ENCODE data around the gene MED13L. TPM values are rescaled to one million over a fixed set of nuclear protein-coding genes. Genes with fewer than 3 reads are reported as not detected.

The MED13L gene
- total and polyA plus RNA-seq, 2 experiments from 2014 or later: 11.7 to 88.7 TPM

DNA sequence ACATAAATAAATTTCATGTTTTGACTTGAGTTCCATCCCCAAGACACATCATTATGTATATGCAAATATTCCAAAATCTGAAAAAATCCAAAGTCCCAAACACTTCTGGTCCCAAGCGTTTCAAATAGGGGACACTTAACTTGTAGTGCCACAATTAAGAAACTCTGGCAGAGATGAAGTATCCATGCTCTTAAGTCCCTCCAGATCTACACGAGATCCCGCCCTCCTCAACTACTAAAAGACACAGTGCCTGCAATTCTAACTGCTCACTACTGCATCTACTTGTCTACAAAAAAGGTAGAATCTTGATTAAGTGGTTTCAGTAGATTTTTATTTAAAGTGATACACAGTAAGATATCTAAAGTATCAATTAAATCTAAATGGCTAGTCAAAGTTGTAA lies 97.0 kb downstream of the MED13L start:
- Histone ChIP-seq H3K4me1 (ENCODE audit: insufficient read depth) (peaks cover 27% of the 10 kb centered on the region), H3K79me2 (ENCODE audit: insufficient read depth) (peaks cover 100% of the 10 kb centered on the region), H3K4me3 (no peak overlapping the region), H3K9me3 (ENCODE audit: low read depth) (no peaks in the 10 kb centered on the region), H3K27me3 (replicated peaks; ENCODE audit: insufficient read depth) (no peaks in the 10 kb centered on the region), H3K4me2 (ENCODE audit: unreplicated experiment) (no peak overlapping the region), H3K9ac (no peak overlapping the region), H3K27ac (no peak overlapping the region), H2AFZ (no peak overlapping the region), H3K9me2 (ENCODE audit: insufficient read depth) (no peaks in the 10 kb centered on the region), H3F3A (ENCODE audit: insufficient read depth) (peaks cover 12% of the 10 kb centered on the region; the same call in 1 of the 2 replicates), H4K20me1 (ENCODE audit: insufficient read depth) (peaks cover 45% of the 10 kb centered on the region), H3K36me3 (ENCODE audit: low read depth) (no peaks in the 10 kb centered on the region)
- in situ Hi-C loops (cut with MboI): no loop called here
- 84 to 89% methylated on average over 3 of the region's 3 CpGs for WGBS, 2 experiments (ENCODE audit: low coverage in 1 of 2, low lambda C conversion rate in 2 of 2, missing lambda C conversion rate in 2 of 2)
- DNase-seq: no peak
- TF ChIP-seq EZH2phosphoT487 (IDR thresholded peaks at IDR 0.05; ENCODE audit: insufficient read depth, low read depth) (no peak), EZH2 (IDR thresholded peaks at IDR 0.05; ENCODE audit: insufficient read depth, poor library complexity, severe bottlenecking) (no peak)

DNA sequence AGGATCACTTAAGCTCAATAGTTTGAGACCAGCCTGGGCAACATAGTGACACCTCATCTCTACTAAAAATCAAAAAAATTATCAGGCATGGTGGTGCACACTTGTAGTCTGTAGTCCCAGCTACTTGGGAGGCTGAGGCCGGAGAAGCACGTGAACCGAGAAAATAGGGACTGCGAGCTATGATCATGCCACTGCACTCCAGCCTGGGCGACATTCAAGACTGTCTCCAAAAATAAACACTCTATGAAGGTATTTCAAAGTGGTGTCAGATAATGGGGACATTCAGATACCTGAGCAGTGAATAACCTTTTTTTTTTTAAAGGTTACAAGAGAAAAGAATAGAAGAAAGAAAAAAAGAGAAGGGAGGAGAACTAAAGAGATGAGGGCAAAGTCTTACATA lies 98.1 kb downstream of the MED13L start:
- Histone ChIP-seq H3K27me3 (replicated peaks; ENCODE audit: insufficient read depth) (no peaks in the 10 kb centered on the region), H3K4me1 (ENCODE audit: insufficient read depth) (peaks cover 17% of the 10 kb centered on the region), H3K9ac (no peak overlapping the region), H3K27ac (no peak overlapping the region), H3K9me3 (ENCODE audit: low read depth) (no peaks in the 10 kb centered on the region), H3K79me2 (ENCODE audit: insufficient read depth) (peaks cover 100% of the 10 kb centered on the region), H3K9me2 (ENCODE audit: insufficient read depth) (no peaks in the 10 kb centered on the region), H4K20me1 (ENCODE audit: insufficient read depth) (peaks cover 54% of the 10 kb centered on the region), H3K36me3 (ENCODE audit: low read depth) (no peaks in the 10 kb centered on the region), H2AFZ (no peak overlapping the region), H3K4me3 (no peak overlapping the region), H3K4me2 (ENCODE audit: unreplicated experiment) (no peak overlapping the region), H3F3A (ENCODE audit: insufficient read depth) (peaks cover 6% of the 10 kb centered on the region; the same call in 1 of the 2 replicates)
- 91 to 96% methylated on average over 5 of the region's 5 CpGs for WGBS, 2 experiments (ENCODE audit: low coverage in 1 of 2, low lambda C conversion rate in 2 of 2, missing lambda C conversion rate in 2 of 2)
- TF ChIP-seq EZH2phosphoT487 (IDR thresholded peaks at IDR 0.05; ENCODE audit: insufficient read depth, low read depth) (no peak), EZH2 (IDR thresholded peaks at IDR 0.05; ENCODE audit: insufficient read depth, poor library complexity, severe bottlenecking) (no peak)
- in situ Hi-C loops (cut with MboI): no loop called here
- DNase-seq: no peak

DNA sequence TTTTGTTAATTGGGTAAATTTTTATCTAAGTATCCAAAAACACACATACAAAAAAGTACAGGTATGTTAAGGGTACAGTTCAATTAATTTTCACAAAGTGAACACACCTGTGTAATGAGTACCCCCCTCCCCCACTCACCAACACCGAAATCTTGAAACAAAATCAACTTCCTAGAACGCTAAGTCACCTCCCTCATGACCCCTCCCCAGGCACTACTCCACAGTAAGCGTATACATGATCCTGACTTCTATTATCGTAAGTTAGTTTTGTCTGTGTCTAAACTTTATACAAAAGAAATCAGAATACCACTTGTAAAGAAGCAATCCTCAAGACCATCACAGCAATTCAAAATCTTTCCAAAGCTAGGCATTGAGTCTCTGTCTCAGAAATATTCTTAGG lies 100.5 kb downstream of the MED13L start:
- peaks cover 44% of the 10 kb centered on the region for H4K20me1 ChIP-seq (ENCODE audit: insufficient read depth)
- WGBS, 2 experiments (ENCODE audit: low coverage in 1 of 2, low lambda C conversion rate in 2 of 2, missing lambda C conversion rate in 2 of 2): 97 to 98% methylated on average over 4 of the region's 4 CpGs
- H2AFZ ChIP-seq: no peak overlapping the region
- H3F3A ChIP-seq (ENCODE audit: insufficient read depth): no peaks in the 10 kb centered on the region
- no peak overlapping the region for H3K9ac ChIP-seq
- no peaks in the 10 kb centered on the region for H3K9me2 ChIP-seq (ENCODE audit: insufficient read depth)
- TF ChIP-seq EZH2 (IDR thresholded peaks at IDR 0.05; ENCODE audit: insufficient read depth, poor library complexity, severe bottlenecking) (no peak), EZH2phosphoT487 (IDR thresholded peaks at IDR 0.05; ENCODE audit: insufficient read depth, low read depth) (no peak)
- peaks cover 100% of the 10 kb centered on the region for H3K79me2 ChIP-seq (ENCODE audit: insufficient read depth)
- peaks cover 4% of the 10 kb centered on the region for H3K4me1 ChIP-seq (ENCODE audit: insufficient read depth)
- H3K4me3 ChIP-seq: no peak overlapping the region
- DNase-seq: no peak
- H3K27me3 ChIP-seq (replicated peaks; ENCODE audit: insufficient read depth): no peaks in the 10 kb centered on the region
- no peaks in the 10 kb centered on the region for H3K36me3 ChIP-seq (ENCODE audit: low read depth)
- H3K9me3 ChIP-seq (ENCODE audit: low read depth): no peaks in the 10 kb centered on the region
- H3K4me2 ChIP-seq (ENCODE audit: unreplicated experiment): no peak overlapping the region
- H3K27ac ChIP-seq: no peak overlapping the region
- in situ Hi-C loops (cut with MboI): no loop called here

DNA sequence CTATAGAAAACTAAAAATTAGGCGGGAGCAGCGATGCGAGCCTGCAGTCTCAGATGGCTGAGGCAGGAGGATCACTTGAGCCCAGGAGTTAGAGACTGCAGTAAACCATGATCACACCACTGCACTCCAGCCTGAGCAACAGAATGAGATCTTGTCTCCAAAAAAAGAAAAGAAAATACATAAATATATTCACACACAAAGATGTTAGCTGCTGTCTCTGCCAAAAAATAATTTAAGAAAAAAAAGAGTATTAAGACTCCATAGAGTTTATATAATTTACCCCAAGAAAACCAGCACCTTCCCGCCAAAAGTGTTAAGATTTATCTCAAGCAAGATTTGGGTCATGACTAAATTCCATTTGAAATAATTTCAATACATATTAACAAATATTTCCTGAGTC lies 102.6 kb downstream of the MED13L start:
- Histone ChIP-seq H3K27ac (no peak overlapping the region), H3K79me2 (ENCODE audit: insufficient read depth) (peaks cover 100% of the 10 kb centered on the region), H3K9me2 (ENCODE audit: insufficient read depth) (no peaks in the 10 kb centered on the region), H3K4me1 (ENCODE audit: insufficient read depth) (peaks cover 16% of the 10 kb centered on the region), H3K4me2 (ENCODE audit: unreplicated experiment) (no peak overlapping the region), H3K27me3 (replicated peaks; ENCODE audit: insufficient read depth) (no peaks in the 10 kb centered on the region), H3K36me3 (ENCODE audit: low read depth) (no peaks in the 10 kb centered on the region), H3F3A (ENCODE audit: insufficient read depth) (no peaks in the 10 kb centered on the region), H3K9ac (no peak overlapping the region), H3K4me3 (no peak overlapping the region), H3K9me3 (ENCODE audit: low read depth) (no peaks in the 10 kb centered on the region), H2AFZ (no peak overlapping the region), H4K20me1 (ENCODE audit: insufficient read depth) (peaks cover 65% of the 10 kb centered on the region)
- in situ Hi-C loops (cut with MboI): no loop called here
- no peak for DNase-seq
- TF ChIP-seq EZH2 (IDR thresholded peaks at IDR 0.05; ENCODE audit: insufficient read depth, poor library complexity, severe bottlenecking) (no peak), EZH2phosphoT487 (IDR thresholded peaks at IDR 0.05; ENCODE audit: insufficient read depth, low read depth) (no peak)
- WGBS, 2 experiments (ENCODE audit: low coverage in 1 of 2, low lambda C conversion rate in 2 of 2, missing lambda C conversion rate in 2 of 2): 94 to 95% methylated on average over 4 of the region's 4 CpGs

DNA sequence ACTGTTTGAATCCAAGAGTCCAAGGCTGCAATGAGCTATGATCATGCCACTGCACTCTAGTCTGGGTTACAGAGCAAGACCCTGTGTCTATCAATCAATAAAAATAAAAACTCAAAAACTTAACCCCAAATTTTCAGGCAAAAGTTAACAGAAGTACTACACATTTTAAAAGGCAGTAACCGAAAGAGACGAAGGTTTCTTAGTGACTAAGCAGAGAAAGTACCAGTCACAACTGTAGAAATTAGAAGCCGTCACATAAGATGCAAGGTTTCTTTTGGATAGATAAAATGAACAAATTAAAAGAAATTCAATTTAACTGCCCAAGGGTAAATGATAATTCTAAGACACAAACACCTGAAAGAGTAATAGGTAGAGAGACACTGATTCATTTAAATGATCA lies 103.5 kb downstream of the MED13L start:
- H3K27ac ChIP-seq: no peak overlapping the region
- TF ChIP-seq EZH2phosphoT487 (IDR thresholded peaks at IDR 0.05; ENCODE audit: insufficient read depth, low read depth) (no peak), EZH2 (IDR thresholded peaks at IDR 0.05; ENCODE audit: insufficient read depth, poor library complexity, severe bottlenecking) (no peak)
- no peaks in the 10 kb centered on the region for H3K9me2 ChIP-seq (ENCODE audit: insufficient read depth)
- peaks cover 16% of the 10 kb centered on the region for H3K4me1 ChIP-seq (ENCODE audit: insufficient read depth)
- H3K4me3 ChIP-seq: no peak overlapping the region
- H3F3A ChIP-seq (ENCODE audit: insufficient read depth): no peaks in the 10 kb centered on the region
- H3K79me2 ChIP-seq (ENCODE audit: insufficient read depth): peaks cover 100% of the 10 kb centered on the region
- H3K4me2 ChIP-seq (ENCODE audit: unreplicated experiment): no peak overlapping the region
- no peaks in the 10 kb centered on the region for H3K27me3 ChIP-seq (replicated peaks; ENCODE audit: insufficient read depth)
- no peak for DNase-seq
- peaks cover 72% of the 10 kb centered on the region for H4K20me1 ChIP-seq (ENCODE audit: insufficient read depth)
- 98 to 99% methylated on average over 3 of the region's 3 CpGs for WGBS, 2 experiments (ENCODE audit: low coverage in 1 of 2, low lambda C conversion rate in 2 of 2, missing lambda C conversion rate in 2 of 2)
- no peak overlapping the region for H2AFZ ChIP-seq
- no peaks in the 10 kb centered on the region for H3K36me3 ChIP-seq (ENCODE audit: low read depth)
- no peak overlapping the region for H3K9ac ChIP-seq
- in situ Hi-C loops (cut with MboI): no loop called here
- no peaks in the 10 kb centered on the region for H3K9me3 ChIP-seq (ENCODE audit: low read depth)
